Measurements from ENCODE around the gene HBD. TPM values are rescaled to one million over a fixed set of nuclear protein-coding genes. Genes with fewer than 3 reads are reported as not detected.

The HBD gene
- total and polyA plus RNA-seq, 2 donors (not counting 1 experiment from before 2014, with no cell fraction given) = not detected

- no peak overlapping the region for H3K27ac Mint-ChIP-seq
- intact Hi-C loops (cut with micrococcal nuclease) = no loop called here
- Histone ChIP-seq H2AFZ (ENCODE audit: insufficient read depth, low read depth, low read length, poor library complexity, severe bottlenecking) (no peak overlapping the region), H3K27me3 (replicated peaks in 1 of 4; ENCODE audit: control extremely low read depth in 1 of 4, control insufficient read depth in 3 of 4, insufficient read depth in 4 of 4, low read length in 3 of 4) (no peaks in the 10 kb centered on the region), H3K27ac (ENCODE audit: low read length in 2 of 2) (no peak overlapping the region), H3K9ac (ENCODE audit: low read length) (no peak overlapping the region), H3K36me3 (replicated peaks in 1 of 2; ENCODE audit: control extremely low read depth in 1 of 2, control insufficient read depth in 1 of 2, extremely low read depth in 1 of 2, insufficient read depth in 2 of 2, low read length in 1 of 2) (no peaks in the 10 kb centered on the region), H3K79me2 (ENCODE audit: control insufficient read depth, insufficient read depth, low read length) (no peaks in the 10 kb centered on the region), H4K20me1 (ENCODE audit: control insufficient read depth, insufficient read depth, low read length, poor library complexity, severe bottlenecking) (no peaks in the 10 kb centered on the region), H3K4me1 (ENCODE audit: control insufficient read depth in 2 of 2, insufficient read depth in 2 of 2, low read length in 2 of 2) (no peaks in the 10 kb centered on the region), H3K4me3 (ENCODE audit: control extremely low read depth in 1 of 5, extremely low read depth in 1 of 5, insufficient read depth in 1 of 5, low read depth in 2 of 5, low read length in 4 of 5) (no peak overlapping the region), H3K9me3 (ENCODE audit: control extremely low read depth in 1 of 3, control insufficient read depth in 2 of 3, insufficient read depth in 1 of 3, low read length in 2 of 3) (no peaks in the 10 kb centered on the region), H3K4me2 (replicated peaks; ENCODE audit: low read depth, low read length, poor library complexity, severe bottlenecking) (no peak overlapping the region)
- DNase-seq = no peak
- H3K4me3 Mint-ChIP-seq = no peak overlapping the region
- peaks cover 6% of the 10 kb centered on the region for H3K27me3 Mint-ChIP-seq
- no CpG with 5 or more reads among the region's 2 CpGs for WGBS (ENCODE audit: insufficient coverage)
- no peaks in the 10 kb centered on the region for H3K9me3 Mint-ChIP-seq (ENCODE audit: insufficient read depth)
- ChIA-PET POLR2A (no interaction called here), CTCF (no interaction called here)
- TF ChIP-seq EZH2 (IDR thresholded peaks at IDR 0.05; ENCODE audit: borderline replicate concordance, insufficient read depth, low read depth, low read length, poor library complexity, severe bottlenecking) (no peak), CTCF (IDR thresholded peaks at IDR 0.05) (no peak)
- no peak for ATAC-seq (ENCODE audit: low read depth)
- H3K4me1 Mint-ChIP-seq = peaks cover 6% of the 10 kb centered on the region
These were observed 4.2 kb upstream of the HBD start for GRCh38 chr11:5238486-5238885.

- Histone ChIP-seq H3K27ac (ENCODE audit: low read length in 2 of 2) (no peak overlapping the region), H3K4me1 (ENCODE audit: control insufficient read depth in 2 of 2, insufficient read depth in 2 of 2, low read length in 2 of 2) (no peaks in the 10 kb centered on the region), H3K36me3 (replicated peaks in 1 of 2; ENCODE audit: control extremely low read depth in 1 of 2, control insufficient read depth in 1 of 2, extremely low read depth in 1 of 2, insufficient read depth in 2 of 2, low read length in 1 of 2) (no peaks in the 10 kb centered on the region), H3K27me3 (replicated peaks in 1 of 4; ENCODE audit: control extremely low read depth in 1 of 4, control insufficient read depth in 3 of 4, insufficient read depth in 4 of 4, low read length in 3 of 4) (no peaks in the 10 kb centered on the region), H3K9ac (ENCODE audit: low read length) (no peak overlapping the region), H2AFZ (ENCODE audit: insufficient read depth, low read depth, low read length, poor library complexity, severe bottlenecking) (no peak overlapping the region), H3K9me3 (ENCODE audit: control extremely low read depth in 1 of 3, control insufficient read depth in 2 of 3, insufficient read depth in 1 of 3, low read length in 2 of 3) (no peaks in the 10 kb centered on the region), H3K4me3 (ENCODE audit: control extremely low read depth in 1 of 5, extremely low read depth in 1 of 5, insufficient read depth in 1 of 5, low read depth in 2 of 5, low read length in 4 of 5) (no peak overlapping the region), H3K79me2 (ENCODE audit: control insufficient read depth, insufficient read depth, low read length) (no peaks in the 10 kb centered on the region), H3K4me2 (replicated peaks; ENCODE audit: low read depth, low read length, poor library complexity, severe bottlenecking) (no peak overlapping the region), H4K20me1 (ENCODE audit: control insufficient read depth, insufficient read depth, low read length, poor library complexity, severe bottlenecking) (no peaks in the 10 kb centered on the region)
- WGBS (ENCODE audit: insufficient coverage) = 100% methylated on average over 2 of the region's 2 CpGs
- no peak overlapping the region for H3K27ac Mint-ChIP-seq
- DNase-seq (no peak), ATAC-seq (ENCODE audit: low read depth) (no peak)
- H3K9me3 Mint-ChIP-seq (ENCODE audit: insufficient read depth) = no peaks in the 10 kb centered on the region
- no peak overlapping the region for H3K4me3 Mint-ChIP-seq
- TF ChIP-seq EZH2 (IDR thresholded peaks at IDR 0.05; ENCODE audit: borderline replicate concordance, insufficient read depth, low read depth, low read length, poor library complexity, severe bottlenecking) (no peak), CTCF (IDR thresholded peaks at IDR 0.05) (no peak)
- intact Hi-C loops (cut with micrococcal nuclease) = no loop called here
- H3K4me1 Mint-ChIP-seq = peaks cover 6% of the 10 kb centered on the region
- ChIA-PET CTCF (no interaction called here), POLR2A (no interaction called here)
- peaks cover 6% of the 10 kb centered on the region for H3K27me3 Mint-ChIP-seq
These were observed 3.1 kb upstream of the HBD start for GRCh38 chr11:5237420-5237819.
